ENCODE measurements around the gene GALNT6. TPM values are rescaled to one million over a fixed set of nuclear protein-coding genes. Genes with fewer than 3 reads are reported as not detected.

GALNT6 gene
- total and polyA plus RNA-seq, 2 of the 13 experiments (the other 11 are each of a cell fraction or from before 2014, with no cell fraction given), result 1.0 to 1.1 TPM

GRCh38 chr12:51343201-51343600 lies 48.0 kb downstream of the GALNT6 start:
- FAIRE-seq (no peak), ATAC-seq (no peak), DNase-seq (ENCODE audit: low spot score) (no peak)
- Histone ChIP-seq H3K27me3 (ENCODE audit: control insufficient read depth in 1 of 2, insufficient read depth in 2 of 2, low read length in 2 of 2) (no peaks in the 10 kb centered on the region), H3K9ac (ENCODE audit: insufficient read depth, low read depth, low read length) (no peak overlapping the region), H4K20me1 (ENCODE audit: insufficient read depth, low read length) (no peaks in the 10 kb centered on the region), H3K9me3 (ENCODE audit: low read length) (no peaks in the 10 kb centered on the region), H3K27ac (ENCODE audit: extremely low read length, insufficient read depth, low read length) (no peak overlapping the region), H3K4me2 (ENCODE audit: low read depth, low read length) (no peak overlapping the region), H3K79me2 (ENCODE audit: insufficient read depth, low read length) (no peaks in the 10 kb centered on the region), H2AFZ (ENCODE audit: low read length) (no peak overlapping the region), H3K4me1 (ENCODE audit: insufficient read depth, low read length) (peaks cover 9% of the 10 kb centered on the region; the same call in 1 of the 2 replicates), H3K4me3 (replicated peaks in 1 of 3; ENCODE audit: insufficient read depth in 1 of 3, low read depth in 2 of 3, low read length in 3 of 3) (no peak overlapping the region), H3K36me3 (replicated peaks in 1 of 2; ENCODE audit: control insufficient read depth in 1 of 2, insufficient read depth in 2 of 2, low read length in 2 of 2) (no peaks in the 10 kb centered on the region)
- intact Hi-C loops (cut with micrococcal nuclease; ENCODE audit: unreplicated experiment), result loop anchor here (10.0 kb wide), 1 partner anchor 578 kb away; the partner anchor contains the start of gene ATF1
- ChIA-PET POLR2A (no interaction called here), CTCF (ENCODE audit: low intra/inter-chr PET ratio, low total read pairs) (no interaction called here)
- TF ChIP-seq ZFAT (CRISPR knock-in tag; conservative IDR thresholded peaks at IDR 0.05) (no peak), HDAC1 (CRISPR knock-in tag; IDR thresholded peaks at IDR 0.05) (no peak), ZNF619 (CRISPR knock-in tag; IDR thresholded peaks at IDR 0.05) (no peak), RFX5 (IDR thresholded peaks at IDR 0.05; ENCODE audit: low read depth, low read length) (no peak), ATF7 (IDR thresholded peaks at IDR 0.05) (no peak), ATF7 (CRISPR knock-in tag; IDR thresholded peaks at IDR 0.05) (no peak), ZNF33A (CRISPR knock-in tag; IDR thresholded peaks at IDR 0.05; ENCODE audit: borderline replicate concordance) (no peak), TEAD2 (CRISPR knock-in tag; IDR thresholded peaks at IDR 0.05) (no peak), ATF2 (CRISPR knock-in tag; IDR thresholded peaks at IDR 0.05) (no peak), ZNF83 (CRISPR knock-in tag; IDR thresholded peaks at IDR 0.05; ENCODE audit: borderline replicate concordance) (no peak), ZNF441 (CRISPR knock-in tag; IDR thresholded peaks at IDR 0.05; ENCODE audit: borderline replicate concordance) (no peak), HOXA7 (CRISPR knock-in tag; IDR thresholded peaks at IDR 0.05) (no peak), MIER3 (CRISPR knock-in tag; IDR thresholded peaks at IDR 0.05; ENCODE audit: borderline replicate concordance) (no peak), KIAA2018 (CRISPR knock-in tag; IDR thresholded peaks at IDR 0.05; ENCODE audit: borderline replicate concordance) (no peak), E2F5 (CRISPR knock-in tag; conservative IDR thresholded peaks at IDR 0.05) (no peak)
- in situ Hi-C loops (cut with HindIII; ENCODE audit: extremely low pct_ligation_motif_present, low pct_unique_long_range_greater_than_20kb), result loop anchor here (5.0 kb wide), 1 partner anchor 76 kb away; no protein-coding TSS in a partner anchor
- 88% methylated on average over 2 of the region's 2 CpGs for WGBS (ENCODE audit: low lambda C conversion rate)
- no TSS peak for BruUV-seq (replicated peaks)

All from HepG2 (cell line).